GM18873 (cell line): ENCODE results near the gene PIEZO2.
A peak's percentile ranks its signal among the peaks of the same experiment; 100 is the strongest.

ENCODE experiments used
- ATAC-seq: cut with Tn5 transposase; IDR thresholded peaks from one replicate; pipeline ENCODE4 v1.9.1; 2021; ENCODE audit warnings: mild to moderate bottlenecking, moderate library complexity, moderate number of reproducible peaks; ENCODE audit not compliant: unreplicated experiment, low FRiP score

Gene PIEZO2

GRCh38 chr18:10822456-10822855 lies 326.9 kb downstream of the PIEZO2 start:
- no peak for ATAC-seq

- no peak for ATAC-seq
Measured at GRCh38 chr18:10820681-10821080, 328.7 kb downstream of the PIEZO2 start.

- no peak for ATAC-seq
Measured at GRCh38 chr18:10814336-10814735, 335.0 kb downstream of the PIEZO2 start.

GRCh38 chr18:10805587-10806118 lies 343.7 kb downstream of the PIEZO2 start:
- ATAC-seq = no peak

GRCh38 chr18:10804126-10804525 lies 345.2 kb downstream of the PIEZO2 start:
- ATAC-seq = no peak

- no peak for ATAC-seq
Measured at GRCh38 chr18:10798727-10799550, 350.4 kb downstream of the PIEZO2 start.

GRCh38 chr18:10797896-10798295 lies 351.5 kb downstream of the PIEZO2 start:
- ATAC-seq = no peak

GRCh38 chr18:10794771-10795170 lies 354.6 kb downstream of the PIEZO2 start:
- no peak for ATAC-seq

- ATAC-seq = no peak
Measured at GRCh38 chr18:10793730-10794370, 355.5 kb downstream of the PIEZO2 start.

GRCh38 chr18:10792181-10792580 lies 357.2 kb downstream of the PIEZO2 start:
- ATAC-seq = no peak

- no peak for ATAC-seq
Measured at GRCh38 chr18:10791169-10791831, 358.1 kb downstream of the PIEZO2 start.

- no peak for ATAC-seq
Measured at GRCh38 chr18:10789180-10789579, 360.2 kb downstream of the PIEZO2 start.

GRCh38 chr18:10787293-10787901 lies 362.0 kb downstream of the PIEZO2 start:
- peak; percentile 88 for ATAC-seq

- no peak for ATAC-seq
Measured at GRCh38 chr18:10785798-10786197, 363.6 kb downstream of the PIEZO2 start.

- no peak for ATAC-seq
Measured at GRCh38 chr18:10784596-10785202, 364.7 kb downstream of the PIEZO2 start.

- no peak for ATAC-seq
Measured at GRCh38 chr18:10783941-10784340, 365.4 kb downstream of the PIEZO2 start.

GRCh38 chr18:10776493-10776892 lies 372.9 kb downstream of the PIEZO2 start:
- no peak for ATAC-seq

GRCh38 chr18:10775026-10775425 lies 374.3 kb downstream of the PIEZO2 start:
- ATAC-seq = no peak

GRCh38 chr18:10771053-10771709 lies 378.2 kb downstream of the PIEZO2 start:
- no peak for ATAC-seq

GRCh38 chr18:10770264-10770663 lies 379.1 kb downstream of the PIEZO2 start:
- no peak for ATAC-seq
